CD4-positive, alpha-beta T cell treated with Interleukin-1 beta for 1 hour (primary cell): Measurements from ENCODE around the gene WDR13.
"Not testable (repeated sequence)": the region's sequence is repeated elsewhere in the genome, so short reads cannot be mapped to it uniquely, and the experiment has no call there.

Experiments
- DNase-seq, 2 donors: peaks; one replicate each; pipeline ENCODE4 v3.0.0-alpha.2; 2020 to 2022

The WDR13 gene

GRCh38 chrX:48597353-48598264 lies at the start of gene WDR13:
WDR13 (plus strand) TSS chrX:48597492; CDS start chrX:48597997, 505 bp downstream.
- peak; percentile 93 to 94 for DNase-seq

GRCh38 chrX:48548871-48549270 lies 48.4 kb upstream of the WDR13 start:
- DNase-seq: no peak

- not testable (repeated sequence) for DNase-seq
Observed at GRCh38 chrX:48555731-48556325, 41.5 kb upstream of the WDR13 start.

GRCh38 chrX:48558271-48558670 lies 39.0 kb upstream of the WDR13 start:
- DNase-seq: no peak

- no peak for DNase-seq
Observed at GRCh38 chrX:48559636-48560035, 37.7 kb upstream of the WDR13 start.

- no peak for DNase-seq
Observed at GRCh38 chrX:48560056-48560455, 37.2 kb upstream of the WDR13 start.

- no peak for DNase-seq
Observed at GRCh38 chrX:48560681-48561080, 36.6 kb upstream of the WDR13 start.

GRCh38 chrX:48569958-48570357 lies 27.3 kb upstream of the WDR13 start:
- no peak for DNase-seq

GRCh38 chrX:48573690-48574269 lies 23.5 kb upstream of the WDR13 start:
- peak in 1 of 2 donors; percentile 64 for DNase-seq

- peak; percentile 94 to 96 for DNase-seq
Observed at GRCh38 chrX:48574270-48575266, 22.7 kb upstream of the WDR13 start, which contains the start of gene RBM3. RBM3 (plus strand) TSS chrX:48574484; CDS start chrX:48575181, 697 bp downstream.

- DNase-seq: no peak
Observed at GRCh38 chrX:48575642-48576041, 21.6 kb upstream of the WDR13 start.

- no peak for DNase-seq
Observed at GRCh38 chrX:48576108-48576507, 21.2 kb upstream of the WDR13 start.

- DNase-seq: no peak
Observed at GRCh38 chrX:48578661-48579128, 18.6 kb upstream of the WDR13 start.

- DNase-seq: no peak
Observed at GRCh38 chrX:48579259-48579658, 18.0 kb upstream of the WDR13 start.

- no peak for DNase-seq
Observed at GRCh38 chrX:48580662-48581061, 16.6 kb upstream of the WDR13 start.

GRCh38 chrX:48584698-48585097 lies 12.6 kb upstream of the WDR13 start:
- no peak for DNase-seq

GRCh38 chrX:48589482-48590162 lies 7.7 kb upstream of the WDR13 start:
- no peak for DNase-seq

GRCh38 chrX:48590203-48591103 lies 6.8 kb upstream of the WDR13 start:
- no peak for DNase-seq

GRCh38 chrX:48591255-48591791 lies 6.0 kb upstream of the WDR13 start:
- DNase-seq: no peak

- no peak for DNase-seq
Observed at GRCh38 chrX:48592971-48593370, 4.3 kb upstream of the WDR13 start.
